Fibroblast of peridontal ligament (primary cell): ENCODE measurements around the gene SMPDL3A.

Experiments
- DNase-seq: peaks from one replicate; pipeline ENCODE4 v3.0.0-alpha.2; 2010; ENCODE audit errors: extremely low read depth

Gene SMPDL3A

DNA sequence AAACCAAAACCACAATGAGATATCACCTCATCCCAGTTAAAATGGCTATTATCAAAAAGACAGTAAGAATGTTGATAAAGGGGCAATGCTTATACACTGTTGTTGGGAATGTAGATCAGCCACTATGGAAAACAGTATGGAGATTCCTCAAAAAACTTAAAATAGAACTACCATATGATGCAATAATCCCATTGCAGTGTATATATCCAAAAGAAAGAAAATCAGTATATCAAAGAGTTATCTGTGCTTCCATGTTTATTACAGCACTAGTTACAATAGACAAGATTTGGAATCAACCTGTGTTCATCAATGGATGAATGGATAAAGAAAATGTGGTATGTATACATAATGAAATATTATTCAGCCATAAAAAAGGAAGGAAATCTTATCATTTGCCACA, 13.1 kb upstream of the SMPDL3A start:
- DNase-seq = no peak

DNA sequence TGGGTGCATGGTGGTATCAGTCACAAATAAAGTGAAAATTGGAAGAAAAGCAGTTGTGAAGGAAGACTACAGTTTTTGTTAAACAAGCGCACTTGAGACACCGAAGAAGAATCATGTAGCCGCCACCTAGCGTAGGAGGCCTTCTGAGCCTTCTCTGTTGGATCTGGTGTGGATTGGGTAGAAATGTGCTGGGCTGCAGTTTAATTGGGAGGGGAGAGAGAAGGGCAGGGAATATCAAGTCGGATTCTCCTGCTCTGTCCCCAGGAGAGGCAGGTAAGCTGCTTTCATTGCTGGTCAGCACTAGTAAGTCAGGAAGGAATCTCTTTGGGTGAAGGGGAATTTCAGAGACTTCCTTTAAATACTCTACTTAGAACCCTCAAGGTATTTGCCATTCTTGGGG, 10.8 kb upstream of the SMPDL3A start:
- DNase-seq = no peak

DNA sequence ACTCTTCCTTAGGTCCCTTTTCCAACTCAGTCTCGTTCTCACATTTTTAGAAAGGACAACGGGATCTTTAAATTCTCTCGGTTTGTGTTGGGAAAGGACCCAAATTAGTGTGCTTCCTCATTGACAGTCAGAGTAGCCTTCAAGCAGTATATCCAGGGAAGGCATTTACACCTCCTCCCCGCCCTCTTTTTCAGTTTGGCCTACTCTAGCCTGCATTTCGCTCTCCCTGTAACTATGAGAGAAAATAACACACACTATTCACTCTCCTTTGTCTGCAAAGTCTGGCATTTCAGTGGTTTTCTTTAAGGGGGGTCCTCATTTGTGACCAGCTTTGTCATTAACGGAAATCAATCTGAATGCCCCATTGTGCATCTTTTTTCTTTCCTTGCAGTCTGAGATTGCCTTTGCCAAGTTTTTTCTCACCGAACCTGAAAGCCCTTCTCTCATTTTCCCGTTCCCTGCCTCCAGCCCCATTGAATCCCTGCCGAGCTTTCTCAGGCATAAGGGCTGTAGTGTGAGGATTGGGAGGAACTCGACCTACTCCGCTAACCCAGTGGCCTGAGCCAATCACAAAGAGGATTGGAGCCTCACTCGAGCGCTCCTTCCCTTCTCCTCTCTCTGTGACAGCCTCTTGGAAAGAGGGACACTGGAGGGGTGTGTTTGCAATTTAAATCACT, 9.9 kb upstream of the SMPDL3A start:
- DNase-seq = no peak

DNA sequence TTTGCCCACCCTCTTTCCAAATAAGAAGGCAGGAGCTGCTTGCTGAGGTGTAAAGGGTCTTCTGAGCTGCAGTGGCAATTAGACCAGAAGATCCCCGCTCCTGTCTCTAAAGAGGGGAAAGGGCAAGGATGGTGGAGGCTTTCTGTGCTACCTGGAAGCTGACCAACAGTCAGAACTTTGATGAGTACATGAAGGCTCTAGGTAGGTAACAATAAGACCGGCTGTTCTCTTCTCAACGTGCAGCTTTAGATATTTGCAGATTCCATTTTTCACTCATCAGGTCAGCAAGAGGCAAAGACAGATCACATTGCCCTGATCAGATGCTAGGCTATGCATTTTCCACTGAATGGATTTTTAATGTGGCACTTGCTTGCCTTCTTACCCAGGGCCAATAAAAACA, 9.4 kb upstream of the SMPDL3A start, which contains the start of gene FABP7:
Gene FABP7 (plus strand): TSS at position 50 of the 400 bp plus-strand sequence. CDS start 79 bp downstream, at position 129.
- DNase-seq = no peak

DNA sequence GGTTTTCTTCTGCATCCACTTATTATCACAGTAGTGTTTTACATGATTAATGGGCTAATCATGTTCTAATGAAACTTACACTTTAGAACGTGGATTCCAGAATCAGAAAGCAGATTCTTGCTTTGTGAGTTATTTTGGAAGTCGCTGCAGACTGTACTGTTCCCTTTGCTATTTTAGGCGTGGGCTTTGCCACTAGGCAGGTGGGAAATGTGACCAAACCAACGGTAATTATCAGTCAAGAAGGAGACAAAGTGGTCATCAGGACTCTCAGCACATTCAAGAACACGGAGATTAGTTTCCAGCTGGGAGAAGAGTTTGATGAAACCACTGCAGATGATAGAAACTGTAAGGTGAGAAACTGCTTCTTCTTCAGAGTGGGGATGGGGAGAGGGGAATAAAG, 8.9 kb upstream of the SMPDL3A start:
- DNase-seq = no peak

DNA sequence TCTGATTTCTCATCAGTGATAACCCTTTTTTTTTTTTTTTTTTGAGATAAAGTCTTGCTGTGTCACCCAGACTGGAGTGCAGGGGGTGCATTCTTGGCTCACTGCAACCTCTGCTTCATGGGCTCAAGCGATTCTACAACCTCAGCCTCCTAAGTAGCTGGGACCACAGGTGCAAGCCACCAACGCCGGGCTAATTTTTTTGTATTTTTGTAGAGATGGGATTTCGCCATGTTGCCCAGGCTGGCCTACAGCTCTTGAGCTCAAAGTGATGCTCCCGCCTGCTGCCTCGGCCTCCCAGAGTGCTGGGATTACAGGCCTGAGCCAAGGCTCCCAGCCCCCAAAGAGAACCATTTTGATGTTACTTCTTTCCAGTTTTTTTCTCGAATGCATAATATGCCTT, 7.3 kb upstream of the SMPDL3A start:
- DNase-seq = no peak

DNA sequence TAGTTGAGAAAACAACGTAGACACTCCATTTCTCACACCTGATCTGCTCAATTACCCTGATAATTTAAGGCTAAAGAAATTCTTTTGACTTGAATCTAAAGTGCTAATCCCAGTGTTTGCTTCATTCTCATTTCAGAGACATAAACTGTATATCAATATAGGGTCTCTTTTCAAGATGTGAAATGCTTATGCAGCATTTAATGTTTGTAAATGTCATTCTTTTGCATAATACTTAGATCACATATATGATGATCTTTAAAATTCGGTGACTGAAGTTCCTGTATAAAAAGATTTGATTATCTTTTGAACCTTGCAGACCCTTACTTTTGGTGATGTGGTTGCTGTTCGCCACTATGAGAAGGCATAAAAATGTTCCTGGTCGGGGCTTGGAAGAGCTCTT, 5.7 kb upstream of the SMPDL3A start:
- no peak for DNase-seq

DNA sequence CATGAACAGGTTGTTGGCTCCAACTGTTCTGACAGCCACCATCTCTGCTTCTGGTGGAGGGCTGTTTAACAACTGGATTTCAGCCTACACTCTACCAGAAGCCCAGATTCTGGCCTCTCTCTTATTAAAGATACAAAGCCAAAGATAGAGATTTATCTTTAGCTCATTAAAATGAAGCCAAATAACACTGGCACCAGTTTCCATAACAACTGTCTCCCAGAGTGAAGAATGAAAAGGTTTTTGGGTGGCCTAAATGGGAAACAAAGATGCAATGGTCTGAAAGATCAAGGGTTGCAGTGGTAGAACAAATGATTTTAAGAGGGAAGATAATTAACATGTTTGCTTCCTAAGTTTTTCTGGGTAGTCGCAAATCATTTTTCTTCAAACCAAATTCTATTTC, 3.2 kb upstream of the SMPDL3A start:
- no peak for DNase-seq

DNA sequence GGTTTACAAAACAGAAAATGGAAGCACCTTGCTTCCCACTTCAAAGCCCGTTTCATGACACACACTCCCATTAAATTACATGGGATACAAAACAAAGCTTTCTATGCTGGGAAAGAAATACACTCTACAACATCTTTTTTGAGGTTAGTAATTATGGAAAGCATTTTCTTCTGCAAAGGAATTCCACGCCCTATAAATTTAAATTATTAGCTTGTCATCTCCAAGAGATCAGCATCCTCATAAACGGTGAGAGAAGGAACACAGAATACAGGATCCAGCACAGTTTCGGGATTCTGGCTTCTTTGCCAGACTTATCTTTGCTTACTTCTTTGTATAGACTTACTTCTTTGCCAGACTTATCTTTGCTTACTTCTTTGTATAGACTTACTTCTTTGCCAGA, 1.3 kb upstream of the SMPDL3A start:
- DNase-seq = no peak

DNA sequence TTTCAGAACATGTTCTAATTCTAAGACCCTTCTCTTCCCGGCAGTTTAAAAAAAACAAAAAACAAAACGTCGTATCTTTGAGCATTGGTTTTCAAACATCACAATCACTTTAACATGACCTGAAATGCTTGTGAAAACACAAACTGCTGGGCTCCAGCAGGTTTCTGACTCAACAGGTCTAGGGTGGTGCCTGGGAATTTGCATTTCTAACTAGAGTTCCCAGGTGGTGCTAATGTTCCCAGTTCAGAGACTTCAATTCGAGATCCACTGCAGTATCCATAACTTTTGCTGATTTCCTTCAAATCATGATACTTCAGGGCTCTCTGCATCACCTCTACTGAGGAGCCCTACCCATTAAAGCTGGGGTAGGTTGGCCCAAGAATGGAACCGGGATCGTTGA, 850 bp upstream of the SMPDL3A start:
- no peak for DNase-seq

DNA sequence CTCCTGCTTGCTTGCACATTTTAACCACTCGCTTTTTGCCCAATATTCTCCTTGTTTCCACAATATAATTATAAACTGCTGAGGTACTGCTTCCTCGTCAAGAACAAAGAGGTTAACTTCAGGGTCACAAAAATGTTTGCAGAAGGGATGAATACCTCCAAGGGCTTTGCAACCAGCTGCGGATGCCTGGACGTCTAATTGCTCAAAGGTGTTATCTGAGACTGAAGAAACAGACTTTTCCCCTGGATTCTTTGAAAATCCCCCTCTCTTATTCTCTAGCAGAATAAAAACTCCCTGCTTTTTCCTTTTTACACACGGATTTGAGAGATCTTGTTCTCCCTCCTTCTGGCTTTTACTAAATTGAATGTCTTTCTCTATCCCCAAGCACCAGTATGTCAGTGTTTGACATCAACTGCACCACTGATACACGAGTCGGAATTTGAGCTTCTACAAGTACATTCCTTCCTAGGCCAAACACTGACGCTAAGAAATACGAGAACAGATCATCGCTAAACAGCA, 336 bp upstream of the SMPDL3A start:
- peak; percentile 95 for DNase-seq

DNA sequence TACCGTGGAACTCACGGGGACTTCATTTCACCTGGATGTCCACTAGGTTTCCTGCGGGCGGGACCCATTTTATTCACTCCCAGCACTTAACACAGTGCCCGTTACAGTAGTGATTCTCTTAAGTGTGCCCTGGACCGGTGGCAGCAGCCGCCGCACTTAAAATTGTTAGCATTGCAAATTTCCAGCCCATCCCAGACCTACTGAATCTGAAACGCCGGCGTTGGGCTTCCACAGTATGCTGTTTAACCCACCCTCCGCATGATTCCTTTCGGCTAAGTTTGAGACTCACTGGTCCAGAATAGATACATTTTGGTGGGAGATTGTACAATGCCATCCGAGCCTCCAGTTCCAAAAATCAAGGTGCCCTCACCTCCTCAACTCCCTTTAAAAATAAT, 967 bp downstream of the SMPDL3A start:
- no peak for DNase-seq

DNA sequence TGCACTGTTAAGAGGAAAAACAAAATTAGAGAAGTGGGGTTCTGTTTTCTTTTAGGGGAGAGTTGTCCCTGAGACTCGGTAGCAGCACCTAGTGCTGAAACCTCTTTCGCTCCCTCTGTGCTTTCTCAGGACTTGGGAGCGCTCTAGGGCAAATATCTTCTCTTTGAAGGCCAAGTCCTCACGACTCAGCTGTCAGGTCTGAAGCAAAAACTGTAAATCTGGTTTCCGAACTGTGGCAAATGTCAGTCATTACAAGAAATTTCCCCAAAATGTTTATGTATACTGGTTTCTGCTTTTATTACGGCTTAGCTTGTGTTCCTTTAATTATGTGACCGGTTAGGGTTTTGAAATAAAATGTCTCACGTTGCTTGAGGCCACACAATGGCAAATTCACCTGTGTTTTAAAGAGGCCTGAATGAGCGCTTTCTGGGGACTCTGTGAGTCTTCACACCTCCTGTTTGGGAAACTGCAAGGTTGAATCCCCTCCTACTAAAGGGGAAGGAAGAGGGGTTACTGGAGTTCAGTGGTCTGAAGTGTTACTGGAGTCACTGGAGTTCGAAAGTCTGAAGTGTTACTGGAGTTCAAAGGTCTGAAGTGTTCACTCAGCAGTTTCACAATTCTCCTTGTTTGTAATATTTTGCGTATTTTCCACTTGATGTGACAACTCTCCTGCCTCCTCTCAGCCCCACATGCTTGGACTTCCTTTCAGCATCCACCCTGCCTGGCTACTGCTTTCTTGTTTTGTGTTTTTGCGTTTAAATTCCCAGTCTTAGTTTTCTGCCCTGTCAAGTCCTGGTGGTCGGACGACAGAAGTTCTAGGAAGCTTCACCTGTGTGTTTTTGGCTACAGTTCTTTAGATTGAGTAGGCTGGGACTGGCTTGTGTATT, 1.6 kb downstream of the SMPDL3A start:
- DNase-seq = no peak

DNA sequence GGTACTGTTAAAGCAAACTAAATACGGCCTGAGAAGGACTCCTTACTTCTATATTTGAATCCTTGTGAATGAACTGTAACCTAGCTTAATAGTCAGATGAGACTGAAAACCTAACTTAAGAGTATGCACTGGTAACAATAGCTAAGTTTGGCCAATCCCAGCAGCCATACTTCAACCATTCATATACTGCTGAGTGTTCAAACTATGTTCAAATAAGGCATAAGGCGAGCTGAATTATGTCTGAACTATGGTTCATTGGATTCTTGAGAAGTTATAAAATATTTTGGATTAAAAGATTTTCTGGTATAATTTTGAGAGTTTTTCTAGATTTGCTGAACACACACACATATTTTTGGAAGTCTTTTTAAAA, 2.2 kb downstream of the SMPDL3A start:
- DNase-seq = no peak

DNA sequence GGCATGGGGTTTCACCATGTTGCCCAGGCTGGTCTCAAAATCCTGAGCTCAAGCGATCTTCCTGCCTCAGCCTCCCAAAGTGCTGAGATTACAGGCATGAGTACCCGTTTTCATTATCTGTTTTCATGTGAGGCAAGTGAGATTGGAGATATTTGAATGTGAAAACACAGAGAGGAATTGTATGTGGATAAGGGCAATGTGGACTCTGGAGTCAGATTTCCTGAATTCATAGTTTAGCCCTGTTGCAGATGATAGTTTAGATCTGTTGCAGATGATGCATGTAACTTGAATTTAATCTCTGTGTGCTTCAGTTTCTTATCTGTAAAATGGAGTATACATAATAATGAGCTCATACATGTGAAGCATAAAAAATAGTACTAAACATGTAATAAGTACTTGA, 3.7 kb downstream of the SMPDL3A start:
- no peak for DNase-seq

DNA sequence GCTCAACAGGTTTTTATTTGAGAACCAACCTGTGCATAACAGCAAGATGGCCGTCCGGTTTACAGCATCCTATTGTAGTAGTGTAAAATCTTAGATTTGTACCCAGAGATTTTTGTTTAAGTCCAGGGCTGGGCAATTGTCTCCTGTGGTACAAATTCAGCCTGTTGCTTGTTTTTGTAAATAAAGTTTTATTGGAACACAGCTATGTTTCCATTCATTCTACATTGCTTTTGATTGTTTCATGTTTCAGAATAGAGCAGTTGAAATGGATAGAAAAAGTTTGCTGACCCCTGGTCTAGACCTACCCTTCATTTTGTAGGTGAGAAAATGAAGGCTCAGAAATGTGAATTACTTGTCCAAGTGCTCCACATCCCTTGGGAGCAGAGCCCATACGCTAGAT, 8.5 kb downstream of the SMPDL3A start:
- DNase-seq = no peak

DNA sequence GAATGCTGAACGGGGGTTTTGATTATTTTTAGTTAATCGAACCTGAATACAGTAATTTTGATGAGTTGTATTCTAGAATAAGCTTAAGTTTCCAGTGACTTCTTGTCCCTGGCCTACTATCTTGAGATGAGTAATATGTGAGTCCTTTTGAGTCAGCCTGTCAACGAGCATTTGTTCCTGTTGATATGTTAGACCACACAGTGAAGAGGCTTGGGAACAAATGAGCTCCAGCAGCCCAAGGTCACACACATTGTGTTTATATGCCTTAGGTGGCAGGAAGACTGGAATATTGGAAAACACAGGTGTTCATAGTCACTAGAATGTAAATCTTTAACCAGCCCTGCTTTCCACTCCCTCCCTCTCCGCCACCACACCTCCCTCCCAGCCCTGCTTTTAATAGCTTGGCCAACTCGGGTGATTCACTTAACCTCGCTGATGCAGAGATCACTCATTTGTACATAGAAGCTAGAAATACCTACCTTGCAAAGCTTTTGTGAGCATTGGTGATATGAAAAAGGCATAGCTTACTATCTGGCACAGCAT, 9.1 kb downstream of the SMPDL3A start:
- DNase-seq = peak; percentile 54

DNA sequence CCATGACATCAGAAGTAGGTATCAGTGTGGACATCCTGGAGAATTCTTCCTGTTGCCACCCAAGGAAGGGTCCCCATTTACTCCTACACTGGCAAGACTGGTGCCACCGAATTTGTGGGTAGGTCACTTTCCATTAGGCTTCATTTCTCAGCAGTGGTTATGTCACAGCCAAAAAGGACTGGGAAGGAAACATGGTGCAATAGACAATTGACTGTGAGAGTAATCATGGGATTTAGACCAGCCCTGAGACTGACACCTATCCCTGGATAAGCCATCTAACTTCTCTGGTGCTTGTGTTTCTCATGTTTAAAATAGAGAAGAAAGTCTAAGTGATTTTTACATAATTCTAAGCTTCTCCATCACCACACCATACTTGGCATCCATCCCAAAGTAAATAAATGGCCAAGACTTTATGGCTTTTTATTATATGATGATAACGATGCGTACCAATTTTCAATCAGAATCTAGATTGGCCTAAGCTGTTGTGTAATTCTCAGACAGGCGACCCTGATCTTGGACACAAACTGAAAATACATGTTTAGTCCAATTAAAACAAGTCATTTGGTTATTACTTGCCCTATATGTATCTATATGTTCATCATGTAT, 10.2 kb downstream of the SMPDL3A start:
- no peak for DNase-seq

DNA sequence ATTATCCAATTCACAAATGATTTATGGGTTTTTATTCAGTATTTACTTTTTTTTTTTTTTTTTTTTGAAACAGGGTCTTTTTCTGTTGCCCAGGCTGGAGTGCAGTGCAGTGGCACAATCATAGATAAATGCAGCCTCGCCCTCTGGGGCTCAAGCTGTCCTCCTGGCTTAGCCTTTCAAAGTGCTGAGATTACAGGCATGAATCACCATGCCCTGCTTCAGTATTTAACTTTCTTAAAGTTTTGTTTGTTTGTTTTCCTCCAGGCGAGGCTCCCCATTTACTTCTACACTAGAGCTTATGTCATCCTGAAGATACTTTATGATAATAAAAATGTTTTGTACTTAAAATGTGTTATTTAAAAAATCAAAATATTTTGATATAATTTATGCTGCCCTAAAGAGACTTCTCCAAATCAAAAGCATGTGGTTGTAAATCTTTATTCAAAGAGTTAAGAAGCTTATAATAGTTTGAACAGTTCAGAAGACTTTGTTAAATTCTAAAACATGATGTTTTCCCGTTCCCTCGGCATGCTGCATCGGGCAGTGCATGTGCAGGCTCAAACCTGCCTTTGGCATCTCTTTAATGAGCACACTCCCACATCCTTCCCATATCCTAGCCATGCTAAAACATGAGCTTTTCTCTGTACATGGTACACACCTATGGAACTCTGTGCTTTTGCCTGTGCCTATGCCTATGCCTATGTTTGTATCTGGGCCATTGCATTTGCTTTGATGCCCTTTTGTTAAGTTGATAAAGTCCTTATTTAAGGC, 11.0 kb downstream of the SMPDL3A start:
- peak; percentile 51 for DNase-seq

DNA sequence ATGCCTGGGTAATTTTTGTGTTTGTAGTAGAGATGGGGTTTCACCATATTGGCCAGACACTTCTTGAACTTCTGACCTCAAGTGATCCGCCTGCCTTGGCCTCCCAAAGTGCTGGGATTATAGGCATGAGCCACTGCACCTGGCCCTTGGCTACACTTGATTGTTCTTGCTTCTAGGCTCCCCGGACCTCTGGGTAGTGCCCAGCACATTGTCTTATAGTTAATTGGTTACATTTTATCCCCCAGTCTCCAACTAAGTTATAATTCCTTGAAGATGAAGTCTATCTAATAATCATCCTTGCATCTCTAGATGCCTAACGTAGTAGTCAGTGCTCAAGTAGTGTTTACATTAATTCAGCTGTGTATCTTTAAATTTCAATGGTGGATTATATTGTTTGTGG, 11.8 kb downstream of the SMPDL3A start:
- no peak for DNase-seq

DNA sequence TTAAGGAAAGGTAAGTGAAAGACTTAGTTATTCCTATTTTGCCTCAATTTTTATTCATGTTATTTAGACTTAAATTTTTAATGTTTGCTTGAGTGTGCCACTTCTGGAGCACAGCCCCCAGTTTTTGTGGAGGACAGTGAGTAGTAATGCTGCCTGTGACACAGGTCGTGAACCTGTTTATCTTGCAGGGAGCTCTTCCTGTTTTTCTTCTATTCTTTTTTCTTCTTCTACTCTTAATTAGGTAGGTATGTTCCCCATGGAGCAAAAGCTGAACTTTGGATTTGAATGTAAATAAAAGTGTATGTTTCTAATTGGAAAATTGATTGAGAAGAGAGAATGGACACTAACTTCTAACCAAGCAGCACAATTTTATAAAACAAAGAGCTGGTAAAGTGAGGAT, 12.3 kb downstream of the SMPDL3A start:
- DNase-seq = no peak
